Activated CD8-positive, alpha-beta memory T cell treated with anti-CD3 and anti-CD28 coated beads, Interleukin-2, amount 50 U/mL, for 24 hours (primary cell): ENCODE measurements around the gene MSLN.

Experiments
- DNase-seq: peaks from one replicate; pipeline ENCODE4 v3.0.0-alpha.2; 2020; ENCODE audit errors: extremely low read depth

MSLN gene

DNA sequence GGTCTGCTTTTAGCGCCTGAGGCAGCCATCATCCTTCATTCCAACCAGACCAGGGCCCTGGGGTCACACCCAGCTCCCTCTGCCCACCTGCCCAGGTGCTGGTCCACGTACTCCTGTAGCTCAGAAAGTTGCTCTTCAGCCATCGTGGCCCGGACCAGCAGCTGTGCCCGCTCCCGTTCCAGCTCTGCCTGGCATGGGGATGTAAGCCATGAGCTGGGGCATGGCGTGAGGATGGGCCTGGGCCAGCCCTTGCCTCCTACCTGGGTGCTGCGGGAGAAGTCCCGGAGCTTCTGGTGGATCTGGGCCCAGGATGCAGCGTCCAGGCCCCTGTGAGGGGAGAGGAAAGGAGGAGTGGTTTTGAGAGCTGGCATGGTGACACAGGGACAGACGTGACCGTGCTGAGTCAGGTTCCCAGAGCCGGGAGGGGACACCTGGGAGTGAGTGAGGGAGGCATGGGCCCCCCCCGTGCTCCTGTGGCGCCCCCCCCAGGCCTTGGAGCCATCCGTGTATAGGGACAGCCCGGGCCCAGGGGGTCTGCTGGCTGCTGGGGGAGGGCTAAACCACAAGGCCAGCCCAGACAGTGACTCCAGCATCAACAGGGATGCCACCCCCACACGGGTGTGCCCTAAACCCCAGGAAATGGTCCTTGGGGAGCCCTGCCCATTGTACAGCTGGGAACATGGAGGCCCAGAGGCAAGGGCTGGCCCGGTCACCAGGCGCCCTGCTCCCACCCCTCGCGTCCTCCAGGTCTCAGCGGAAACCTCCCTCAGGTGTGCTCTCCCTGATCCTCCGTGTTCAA is 37.5 kb upstream of the MSLN start:
- no peak for DNase-seq

DNA sequence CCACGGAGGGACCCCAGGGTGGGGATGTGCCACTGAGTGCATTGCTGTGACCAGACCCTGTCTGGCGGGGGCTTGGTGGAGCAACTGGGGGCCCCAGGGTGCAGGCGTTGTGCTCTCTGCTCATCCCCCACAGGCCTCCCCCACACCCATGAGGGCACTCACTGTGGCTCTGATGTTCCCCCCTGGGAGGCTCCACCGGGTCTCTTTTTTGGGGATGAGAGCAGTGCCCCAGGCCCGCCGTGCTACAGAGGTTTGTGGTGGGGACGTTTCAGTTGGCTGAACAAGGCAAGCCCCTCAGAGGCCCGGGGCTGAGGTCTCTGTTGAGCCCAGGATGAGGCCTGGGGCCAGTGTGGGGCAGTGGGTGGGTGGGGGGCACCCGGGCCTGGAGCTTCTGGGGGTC is 36.8 kb upstream of the MSLN start:
- no peak for DNase-seq

DNA sequence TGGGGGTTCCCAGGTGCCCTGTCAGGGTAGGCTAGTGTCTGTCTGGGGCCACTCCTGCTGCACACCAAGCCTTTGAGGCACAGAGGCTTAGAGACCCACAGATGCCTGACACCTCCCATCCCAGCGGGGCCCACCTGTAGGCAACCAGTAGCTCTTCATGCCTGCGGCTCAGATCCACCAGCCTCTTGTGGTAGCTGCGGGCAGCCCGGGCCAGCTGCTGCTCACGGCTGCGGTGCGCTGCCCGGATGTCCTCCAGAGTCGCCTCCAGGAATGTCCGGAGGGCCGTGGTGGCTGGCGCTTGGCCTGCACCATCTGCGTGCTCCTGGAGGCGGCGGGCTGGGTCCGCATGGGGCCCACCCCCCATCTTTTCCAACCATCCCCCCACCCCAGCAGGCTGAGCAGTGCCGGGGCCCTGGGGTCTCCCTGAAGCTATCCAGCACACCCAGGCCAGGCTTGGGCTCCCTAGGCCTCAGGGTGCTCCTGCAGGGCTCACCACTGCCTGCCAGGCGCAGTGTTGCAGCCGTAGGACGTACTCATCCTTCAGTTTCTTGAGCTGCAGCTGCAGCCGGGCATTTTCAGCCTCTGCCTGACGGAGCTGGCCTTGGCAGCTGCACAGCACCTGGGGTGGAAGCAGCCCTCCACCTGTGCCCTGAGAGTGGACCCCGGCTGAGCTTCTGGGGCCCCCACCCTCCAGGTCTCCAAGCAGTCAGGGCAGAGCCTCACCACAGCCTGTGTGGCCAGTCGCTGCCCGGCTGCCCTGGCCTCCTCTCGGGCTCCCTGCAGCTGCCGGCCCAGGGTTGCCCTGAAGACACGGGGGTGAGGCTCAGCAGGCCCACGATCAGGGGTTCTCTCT is 36.1 kb upstream of the MSLN start:
- no peak for DNase-seq

DNA sequence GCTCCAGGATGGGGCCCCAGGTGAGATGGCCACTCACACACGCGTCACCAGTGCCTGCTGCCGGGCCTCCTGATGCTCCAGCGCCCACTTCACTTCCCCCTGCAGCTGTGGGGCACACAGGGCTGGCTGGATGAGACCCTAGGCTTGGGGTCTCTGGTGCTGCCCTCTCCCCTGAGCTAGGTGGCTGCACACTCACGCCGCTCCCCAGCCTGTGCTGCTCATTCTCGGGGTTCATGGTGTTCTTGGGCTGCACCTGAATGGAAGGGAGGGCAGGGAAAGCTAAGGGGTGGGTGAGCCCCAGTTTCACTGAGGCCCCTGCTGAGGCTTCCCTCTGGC is 35.5 kb upstream of the MSLN start:
- DNase-seq: no peak

DNA sequence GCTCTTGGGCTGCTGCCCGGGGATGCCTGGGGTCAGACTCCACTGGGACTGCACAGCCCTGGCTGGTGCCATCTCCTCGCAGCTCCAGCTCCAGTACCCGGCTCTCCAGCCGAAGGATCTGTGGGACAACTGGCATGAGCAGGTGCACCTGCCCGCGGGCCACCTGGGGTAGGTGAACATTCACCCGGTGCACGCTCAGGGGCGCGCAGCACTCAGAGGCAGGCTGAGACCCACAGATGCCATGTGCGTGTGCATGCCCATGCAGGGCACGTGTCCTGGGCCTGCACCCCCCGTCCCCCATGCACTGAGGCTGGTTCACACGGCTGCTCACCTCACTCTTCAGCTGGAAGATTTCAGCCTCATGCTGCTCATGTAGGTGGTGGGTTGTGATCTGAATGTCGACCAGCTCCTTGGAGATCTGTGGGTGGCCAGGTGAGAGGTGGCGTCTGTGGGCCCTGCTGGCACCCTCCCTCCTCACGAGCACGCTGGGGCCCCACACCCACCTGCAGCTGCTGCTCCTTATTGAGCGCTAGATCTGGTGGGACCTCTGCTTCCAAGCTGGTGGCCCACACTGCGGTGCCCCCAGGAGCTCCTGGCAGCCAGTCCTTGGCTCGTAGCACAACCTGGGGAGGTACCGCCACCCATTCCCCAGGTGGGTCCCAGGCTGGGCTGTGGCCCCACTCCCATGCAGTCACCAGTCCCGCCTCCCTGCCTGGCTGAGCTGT is 34.9 kb upstream of the MSLN start:
- DNase-seq: no peak

DNA sequence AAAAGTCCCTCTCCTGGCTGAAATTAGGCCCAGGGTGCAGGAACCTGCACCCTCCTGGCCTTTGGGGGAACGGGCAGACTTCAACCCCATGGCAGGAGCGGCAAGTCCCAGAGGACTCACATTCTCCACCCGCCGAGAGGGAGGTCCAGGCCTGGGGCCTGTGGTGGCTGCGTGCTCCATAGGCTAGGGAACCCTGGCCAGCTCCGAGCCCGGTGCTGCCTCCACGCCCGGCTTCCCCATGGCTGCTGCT is 34.4 kb upstream of the MSLN start:
- DNase-seq: no peak

DNA sequence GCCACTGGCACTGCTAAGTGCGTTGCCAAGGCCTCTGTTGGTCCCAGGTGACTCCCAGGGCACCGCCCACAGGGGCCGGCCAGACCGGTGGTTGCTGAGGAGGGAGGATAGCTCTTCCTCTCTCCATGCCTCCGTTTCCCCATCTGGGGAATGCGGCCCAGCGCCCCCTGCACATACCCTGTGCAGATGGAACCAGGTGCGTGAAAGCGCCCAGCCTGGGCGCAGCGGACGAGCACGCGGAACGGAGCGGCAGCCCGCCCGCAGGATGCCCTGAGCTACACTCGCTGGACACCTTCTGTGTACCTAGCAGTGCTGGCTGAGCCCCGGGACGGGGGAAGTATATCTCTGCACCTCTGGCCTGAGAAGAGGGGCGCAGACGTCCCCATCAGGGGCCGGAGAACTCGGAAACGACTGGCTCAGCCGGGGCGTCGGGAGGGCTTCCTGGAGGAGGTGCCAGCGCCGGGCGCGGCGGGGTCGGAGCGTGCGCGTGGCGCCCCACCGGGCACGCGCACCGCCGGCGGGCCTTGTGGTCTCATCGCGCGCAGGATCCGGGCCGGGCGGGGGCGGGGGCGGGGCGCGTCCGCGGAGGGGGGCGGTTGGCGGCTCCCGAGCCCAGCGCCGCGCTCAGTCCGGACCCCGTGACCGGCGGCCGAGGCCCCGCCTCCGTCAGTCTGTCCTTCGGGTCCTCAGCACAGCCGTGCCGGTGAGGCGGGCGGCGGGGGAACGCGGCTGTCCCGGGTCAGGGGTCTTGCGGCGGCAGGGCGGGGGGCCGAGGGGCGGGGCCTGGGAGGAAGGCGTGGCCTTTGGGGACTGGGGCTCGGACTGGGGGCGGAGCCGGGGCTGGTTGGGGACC is 33.9 kb upstream of the MSLN start, which contains the start of the genes CCDC78 and HAGHL:
Gene CCDC78, minus strand, starts transcription at position 6 of the 853 bp plus-strand sequence. CDS start 76 bp downstream, outside the sequence.
Gene HAGHL, plus strand, starts transcription at position 669 of the 853 bp plus-strand sequence. CDS start 404 bp downstream, outside the sequence.
- DNase-seq: no peak

DNA sequence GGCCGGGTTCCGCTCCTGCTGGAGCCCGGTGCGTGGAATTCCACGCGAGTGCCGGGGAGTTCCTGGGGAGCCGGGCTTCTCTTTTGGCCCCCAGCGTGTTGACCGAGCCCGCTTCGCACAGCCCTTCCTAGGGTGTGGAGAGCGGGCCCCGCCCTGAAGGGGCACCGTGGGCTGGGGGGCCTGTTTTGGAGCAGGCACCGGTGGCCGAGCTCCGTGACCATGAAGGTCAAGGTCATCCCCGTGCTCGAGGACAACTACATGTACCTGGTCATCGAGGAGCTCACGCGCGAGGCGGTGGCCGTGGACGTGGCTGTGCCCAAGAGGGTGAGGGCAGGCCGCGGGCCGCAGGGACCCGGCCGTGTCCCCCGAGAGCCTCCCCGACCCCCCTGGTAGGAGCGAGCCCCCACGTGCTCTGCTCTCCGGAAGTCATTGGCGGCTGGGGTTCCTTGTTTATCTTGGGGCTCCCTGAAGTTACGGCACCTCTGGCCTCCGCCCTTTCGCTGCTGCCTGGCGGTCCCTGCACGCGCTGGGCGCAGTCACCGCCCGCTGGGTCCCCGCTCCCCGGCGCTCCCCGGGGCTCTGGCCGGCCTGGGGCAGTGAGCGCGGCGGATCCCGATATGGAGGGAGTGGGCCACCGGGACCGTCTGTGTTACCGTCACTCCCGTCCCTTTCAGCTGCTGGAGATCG is 33.1 kb upstream of the MSLN start:
- no peak for DNase-seq

DNA sequence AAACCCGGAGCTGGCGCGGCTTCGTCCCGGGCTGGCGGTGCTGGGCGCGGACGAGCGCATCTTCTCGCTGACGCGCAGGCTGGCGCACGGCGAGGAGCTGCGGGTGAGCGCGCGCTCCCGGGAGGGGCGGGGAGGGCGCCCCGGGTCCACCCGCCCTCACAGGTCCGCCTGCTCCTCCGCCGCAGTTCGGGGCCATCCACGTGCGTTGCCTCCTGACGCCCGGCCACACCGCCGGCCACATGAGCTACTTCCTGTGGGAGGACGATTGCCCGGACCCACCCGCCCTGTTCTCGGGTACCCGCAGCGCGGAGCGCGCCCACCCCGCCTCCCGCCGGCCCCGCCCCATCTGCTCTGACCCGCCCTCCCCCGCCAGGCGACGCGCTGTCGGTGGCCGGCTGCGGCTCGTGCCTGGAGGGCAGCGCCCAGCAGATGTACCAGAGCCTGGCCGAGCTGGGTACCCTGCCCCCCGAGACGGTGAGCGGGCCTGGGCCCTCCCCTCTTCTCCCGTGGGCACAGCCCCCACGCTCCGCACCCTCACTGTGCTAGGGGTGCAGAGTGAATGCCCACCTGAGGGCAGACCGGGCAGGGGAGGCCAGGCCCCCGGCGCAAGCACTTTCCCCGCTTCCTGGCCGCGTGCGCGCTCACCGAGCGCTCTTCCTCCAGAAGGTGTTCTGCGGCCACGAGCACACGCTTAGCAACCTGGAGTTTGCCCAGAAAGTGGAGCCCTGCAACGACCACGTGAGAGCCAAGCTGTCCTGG is 32.2 kb upstream of the MSLN start:
- no peak for DNase-seq

DNA sequence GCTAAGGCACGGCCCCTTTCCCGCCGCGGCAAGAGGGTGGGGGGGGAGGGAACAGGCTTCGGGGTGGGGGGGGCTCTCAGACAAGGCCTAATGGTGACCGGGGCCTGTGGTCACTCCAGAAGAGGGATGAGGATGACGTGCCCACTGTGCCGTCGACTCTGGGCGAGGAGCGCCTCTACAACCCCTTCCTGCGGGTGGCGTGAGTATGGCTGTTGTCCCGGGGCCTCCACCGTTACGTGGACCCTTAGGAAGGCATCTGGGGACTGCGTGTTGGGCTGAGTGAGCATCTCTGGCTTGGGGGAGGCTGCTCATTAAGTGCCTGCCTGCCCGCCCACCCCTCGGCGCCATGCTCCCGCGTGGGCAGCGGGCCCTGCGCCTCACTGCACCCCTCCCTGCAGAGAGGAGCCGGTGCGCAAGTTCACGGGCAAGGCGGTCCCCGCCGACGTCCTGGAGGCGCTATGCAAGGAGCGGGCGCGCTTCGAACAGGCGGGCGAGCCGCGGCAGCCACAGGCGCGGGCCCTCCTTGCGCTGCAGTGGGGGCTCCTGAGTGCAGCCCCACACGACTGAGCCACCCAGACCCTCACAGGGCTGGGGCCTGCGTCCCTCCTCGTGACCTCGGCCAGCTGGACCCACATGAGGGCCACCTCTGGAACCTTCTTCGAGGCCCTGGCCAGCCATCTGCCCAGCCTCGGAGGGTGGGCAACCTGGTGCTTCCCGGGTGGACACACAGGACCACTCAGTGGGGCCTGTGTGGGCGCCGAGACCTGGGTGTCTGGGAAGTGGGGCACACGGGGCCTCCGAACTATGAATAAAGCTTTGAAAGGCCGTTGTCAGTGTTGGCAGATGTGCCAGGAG is 31.4 kb upstream of the MSLN start:
- DNase-seq: no peak

DNA sequence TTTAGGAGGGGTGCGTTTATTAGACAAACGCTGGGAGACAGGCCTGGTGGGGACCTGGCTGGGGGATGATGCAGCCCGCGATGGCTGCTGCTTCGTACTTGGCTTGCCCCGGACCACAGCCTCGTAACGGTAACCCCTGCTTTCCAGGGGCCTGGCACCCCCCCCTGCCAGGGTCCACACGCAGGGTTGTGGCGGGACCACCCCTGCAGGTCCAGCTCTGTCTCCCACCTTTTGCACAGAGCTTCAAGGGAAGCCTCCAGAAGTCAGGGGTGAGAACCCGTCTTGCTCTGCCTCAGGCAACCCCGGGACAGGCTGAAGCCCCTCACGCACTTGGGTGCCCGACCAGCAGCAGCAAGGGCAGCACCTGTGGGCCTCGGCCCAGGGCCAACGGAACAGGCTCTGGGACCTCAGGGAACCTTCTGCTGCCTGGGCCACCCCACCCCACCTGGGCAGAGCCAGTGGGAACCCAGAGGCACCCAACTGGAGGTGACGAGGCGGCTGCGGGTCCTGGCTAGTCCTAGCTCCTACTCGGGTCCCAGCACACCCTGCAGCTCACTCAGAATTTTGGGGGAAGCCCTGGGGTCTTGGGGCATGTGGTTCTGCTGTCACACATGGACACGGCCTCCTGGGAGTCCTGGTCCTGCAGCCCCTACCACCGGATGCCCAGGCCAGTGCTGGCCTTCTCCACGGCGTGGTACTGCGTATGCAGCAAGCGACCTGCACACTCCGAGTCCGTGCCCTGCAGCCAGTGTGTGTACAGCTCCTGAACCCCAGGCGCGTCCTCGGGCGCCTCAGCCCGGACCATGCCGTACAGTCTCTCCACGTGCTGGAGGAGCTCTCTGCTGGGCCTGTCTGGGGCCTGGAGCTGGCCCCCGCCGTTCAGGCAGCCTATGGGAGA is 30.5 kb upstream of the MSLN start:
- no peak for DNase-seq

DNA sequence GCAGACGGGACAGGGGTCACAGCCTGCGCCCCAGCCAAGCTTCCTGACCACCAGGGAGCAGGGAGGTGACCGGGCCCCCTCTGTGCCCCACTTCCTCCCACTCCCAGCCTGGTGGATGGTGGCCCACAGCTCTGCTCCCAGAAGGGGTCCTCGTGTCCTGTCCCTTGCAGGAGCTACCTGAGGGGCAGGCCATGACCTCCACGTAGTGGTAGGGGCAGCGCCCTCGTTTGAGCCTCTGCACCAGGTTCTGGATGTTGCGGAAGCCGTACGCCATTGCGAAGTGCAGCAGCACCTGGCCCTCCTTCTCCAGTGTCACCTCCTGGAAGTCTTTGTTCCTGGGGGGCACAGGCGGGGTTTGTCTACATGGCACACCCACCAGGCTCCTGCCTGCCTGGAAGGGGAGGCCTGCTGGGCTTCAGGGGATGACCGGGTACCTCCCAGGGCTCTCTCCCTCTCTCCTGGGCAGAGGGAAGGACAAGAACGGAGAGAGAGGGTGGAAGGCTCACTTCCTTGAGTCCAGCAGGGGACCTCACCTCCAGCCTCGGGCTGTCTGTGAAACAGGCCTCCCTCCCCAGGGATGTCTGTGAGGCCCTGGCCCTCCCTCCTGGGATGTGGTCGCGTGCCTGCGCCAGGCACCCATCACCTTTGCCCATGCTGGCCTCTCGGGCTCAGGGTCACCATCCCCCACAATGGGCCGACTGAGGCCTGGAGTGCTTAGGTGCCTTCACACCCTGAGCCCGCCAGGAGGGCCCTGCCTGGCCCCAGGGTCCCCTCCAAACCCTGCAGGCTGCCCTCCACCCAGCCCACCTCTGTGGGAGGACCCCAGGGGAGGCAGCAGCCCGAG is 29.6 kb upstream of the MSLN start:
- no peak for DNase-seq

DNA sequence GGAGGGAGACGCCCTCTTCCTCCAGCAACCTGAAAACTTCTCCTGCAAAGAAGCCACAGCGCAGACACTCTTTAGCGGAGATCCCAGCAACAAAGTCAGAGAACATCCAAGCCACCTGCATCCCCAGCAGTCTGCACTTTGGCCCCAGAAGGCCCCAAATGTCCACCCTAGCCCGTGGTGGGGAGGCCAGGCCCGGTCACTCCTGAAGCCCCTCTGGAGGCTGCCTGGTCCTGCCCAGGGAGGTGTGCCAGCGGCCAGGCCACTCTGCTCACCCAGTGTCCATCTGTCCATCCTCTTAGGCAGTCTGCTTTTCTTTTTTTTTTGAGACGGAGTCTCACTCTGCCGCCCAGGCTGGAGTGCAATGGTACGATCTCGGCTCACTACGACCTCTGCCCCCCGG is 28.2 kb upstream of the MSLN start:
- DNase-seq: no peak

DNA sequence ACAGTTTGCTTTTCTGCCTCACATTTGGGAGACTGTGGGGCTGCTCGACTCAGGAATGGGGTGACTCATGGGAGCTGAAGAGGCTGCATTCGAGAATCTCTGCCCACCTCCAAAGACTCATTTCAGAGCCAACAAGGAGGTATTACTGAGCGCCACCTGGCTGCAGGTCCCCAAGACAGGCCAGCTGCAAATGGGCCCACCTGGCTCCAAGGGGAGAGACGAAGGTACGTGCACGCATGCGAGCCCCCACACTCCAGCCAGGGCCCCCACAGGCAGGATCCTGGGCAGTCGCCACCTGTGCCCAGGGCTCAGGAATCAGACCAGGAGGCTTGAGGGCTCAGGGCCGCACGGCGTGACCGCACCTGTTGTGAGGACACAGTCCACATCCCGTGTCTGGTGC is 27.6 kb upstream of the MSLN start:
- no peak for DNase-seq

DNA sequence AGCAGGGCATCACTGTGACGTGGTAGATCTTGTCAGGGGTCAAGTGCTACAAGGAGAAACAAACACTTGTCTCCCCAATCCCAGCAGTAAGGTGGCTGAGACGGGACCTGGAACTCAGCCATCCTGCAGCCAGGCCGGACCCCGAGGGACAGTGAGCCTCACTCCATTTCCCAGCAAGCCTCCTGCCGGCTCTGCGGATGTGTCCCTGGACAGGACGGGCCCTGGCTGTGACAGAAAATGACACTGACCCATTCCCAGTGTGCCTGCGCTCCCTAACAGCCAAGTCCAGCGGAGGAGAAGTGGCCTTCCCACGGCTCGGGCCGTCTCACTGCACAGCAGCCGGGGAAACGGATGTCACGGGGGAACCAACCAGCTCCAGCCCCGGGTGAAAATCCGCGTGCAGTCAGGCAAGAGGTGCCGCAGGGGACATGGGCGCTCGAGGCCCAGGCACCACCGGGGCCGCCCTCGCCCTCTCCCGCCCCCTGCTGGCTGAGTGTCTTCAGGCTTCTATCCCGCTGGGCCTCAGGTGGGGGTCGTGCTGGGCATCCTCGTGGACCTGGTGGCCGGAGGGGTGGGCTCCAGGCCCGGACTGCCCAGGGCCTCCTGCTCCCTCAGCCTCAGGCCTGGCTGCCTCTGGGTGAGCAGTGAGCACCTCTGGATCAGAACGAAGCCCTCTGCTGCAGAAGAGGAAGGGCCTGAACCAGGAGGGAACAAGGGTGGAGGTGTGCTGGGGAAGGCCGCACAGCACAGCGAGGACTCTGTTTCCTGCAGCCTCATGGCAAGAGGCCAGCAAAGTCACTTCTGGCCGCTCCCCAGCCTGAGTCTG is 26.9 kb upstream of the MSLN start:
- DNase-seq: no peak

DNA sequence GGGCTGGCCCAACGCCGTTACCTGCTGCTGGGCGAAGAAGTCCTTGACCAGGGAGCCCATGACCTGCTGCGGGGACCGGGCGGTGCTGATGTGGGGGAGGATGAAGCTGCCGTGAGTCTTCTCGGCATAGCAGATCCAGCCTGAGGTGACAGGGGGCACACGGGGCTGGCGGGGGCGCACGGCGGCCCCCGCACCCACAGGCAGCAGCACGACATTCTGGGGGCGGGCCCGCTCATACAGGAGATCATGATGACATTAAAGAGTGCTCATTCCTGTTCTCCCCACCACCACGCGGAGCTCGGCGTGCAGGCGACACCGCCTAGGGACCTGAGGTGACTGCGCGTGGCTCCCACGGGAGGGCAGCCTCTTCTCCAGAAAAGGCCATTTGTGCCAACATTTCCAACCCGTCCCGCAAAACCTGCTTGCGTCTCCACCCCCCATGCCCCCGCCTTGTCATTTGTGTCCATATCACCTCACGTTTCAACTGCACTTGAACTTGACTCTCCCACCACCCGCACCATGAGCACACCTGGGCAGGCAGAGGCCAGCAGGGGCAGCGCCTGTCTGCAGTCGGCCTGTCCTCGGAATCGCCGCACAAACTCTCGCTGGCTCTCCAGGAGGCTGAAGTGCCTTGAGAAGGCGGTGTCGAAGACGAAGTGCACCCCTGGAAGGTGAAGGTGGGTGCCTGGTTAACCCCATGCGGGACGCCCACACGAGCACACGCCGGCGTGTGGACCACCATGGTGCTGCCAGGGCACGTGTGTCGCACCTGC is 26.1 kb upstream of the MSLN start:
- DNase-seq: no peak
